Panc1 (cell line): Measurements from ENCODE around the gene FAM193A. TPM values are rescaled to one million over a fixed set of nuclear protein-coding genes. Genes with fewer than 3 reads are reported as not detected.

Experiments
- ATAC-seq: fragments of 200-7000 bp; cut with Tn5 transposase; 2 replicates; pipeline ENCODE4 v1.9.1; 2020; ENCODE audit warnings: mild to moderate bottlenecking, moderate library complexity
- BruUV-seq: library from RNA; stranded (reverse); fragments of 400-500 nt; replicated peaks from 2 replicates; lab custom pipeline; 2021; lab: Mats Ljungman, UMichigan
- CTCF ChIA-PET: fragments of 300-600 bp; sonication (Branson Sonifier 250); formaldehyde crosslinking; loops from one replicate; lab custom pipeline; 2022; ENCODE audit warnings: antibody characterized with exemption; lab: Charles Lee
- POLR2A ChIA-PET: fragments of 300-600 bp; sonication (Branson Sonifier 250); formaldehyde crosslinking; loops from one replicate; lab custom pipeline; 2022; ENCODE audit warnings: antibody characterized with exemption; lab: Charles Lee
- DNase-seq: peaks from one replicate; pipeline ENCODE4 v3.0.0-alpha.2; 2010; ENCODE audit warnings: low read depth, low spot score
- H3K27ac ChIP-seq: 2 replicates; pipeline ENCODE4 v1.5.1; 2011; ENCODE audit warnings: mild to moderate bottlenecking, low read length, inconsistent platforms
- H3K27me3 ChIP-seq: fragments of 200-500 bp; sonication (Bioruptor generic); 2 replicates; pipeline ENCODE4 v1.6.0; 2014; ENCODE audit warnings: low read length, inconsistent platforms; ENCODE audit not compliant: control insufficient read depth, insufficient read depth
- H3K36me3 ChIP-seq: fragments of 200-500 bp; sonication (Bioruptor generic); 2 replicates; pipeline ENCODE4 v1.5.1; 2014; ENCODE audit warnings: inconsistent platforms, mild to moderate bottlenecking, low read length, moderate library complexity; ENCODE audit not compliant: control insufficient read depth, insufficient read depth
- H3K4me1 ChIP-seq: 2 replicates; pipeline ENCODE4 v1.5.1; 2011; ENCODE audit warnings: inconsistent platforms, mild to moderate bottlenecking, low read length, moderate library complexity; ENCODE audit not compliant: control insufficient read depth, insufficient read depth
- H3K4me3 ChIP-seq, 2 experiments: 2 replicates each; pipeline ENCODE4 v1.5.1; 2011 to 2012; ENCODE audit warnings: low read depth in 2 of 2, low read length in 2 of 2, mild to moderate bottlenecking in 2 of 2, inconsistent platforms in 1 of 2, moderate library complexity in 1 of 2
- H3K9me3 ChIP-seq: fragments of 200-500 bp; sonication (Bioruptor generic); 2 replicates; pipeline ENCODE4 v1.5.1; 2014; ENCODE audit warnings: low read depth, mild to moderate bottlenecking, inconsistent platforms, low read length, moderate library complexity; ENCODE audit not compliant: control insufficient read depth, insufficient read depth
- POLR2AphosphoS5 ChIP-seq: IDR thresholded peaks from 2 replicates; pipeline ENCODE4 v1.6.1; 2012; ENCODE audit warnings: mild to moderate bottlenecking, low read depth, low read length, moderate library complexity
- REST ChIP-seq, 2 experiments: IDR thresholded peaks; 2 replicates each; pipeline ENCODE4 v1.6.1; 2011 to 2012; ENCODE audit warnings: low read depth in 2 of 2, control low read depth in 1 of 2, low read length in 1 of 2, mild to moderate bottlenecking in 1 of 2, moderate library complexity in 1 of 2; ENCODE audit not compliant: insufficient read depth in 1 of 2
- SIN3A ChIP-seq: IDR thresholded peaks from 2 replicates; pipeline ENCODE4 v1.6.1; 2012; ENCODE audit warnings: low read depth, mild to moderate bottlenecking, low read length, moderate library complexity, borderline replicate concordance; ENCODE audit not compliant: insufficient read depth
- TCF7L2 ChIP-seq: IDR thresholded peaks from 2 replicates; pipeline ENCODE4 v1.6.1; 2011; ENCODE audit warnings: mild to moderate bottlenecking, low read depth, low read length, inconsistent platforms
- in situ Hi-C: cut with HindIII; loops from 2 replicates; pipeline ENCODE4 v1.10.0; 2016; ENCODE audit warnings: low sequenced_read_pairs, low pct_unique_long_range_greater_than_20kb
- intact Hi-C: fragments of 100-400 bp; cut with micrococcal nuclease; formaldehyde crosslinking; loops from one replicate; pipeline ENCODE4 v1.10.0; 2022; ENCODE audit not compliant: unreplicated experiment
- total RNA-seq: library from RNA; stranded (reverse); gene quantifications from one replicate; pipeline ENCODE4 v1.2.1, GENCODE V29; 2021; ENCODE audit not compliant: unreplicated experiment
- TF ChIP-seq, protein P1 (sequence below): fragments of 450-650 bp; IDR thresholded peaks from 2 replicates; pipeline ENCODE4 v1.5.1; 2017; ENCODE audit warnings: mild to moderate bottlenecking

The FAM193A gene
- total RNA-seq, 1 experiment from 2014 or later = 25.7 TPM

- no peaks in the 10 kb centered on the region for H3K4me1 ChIP-seq
- in situ Hi-C loops (no loop called here), intact Hi-C loops (no loop called here)
- ChIA-PET POLR2A (no interaction called here), CTCF (no interaction called here)
- H3K27me3 ChIP-seq = no peaks in the 10 kb centered on the region
- H3K4me3 ChIP-seq = no peak overlapping the region
- DNase-seq (no peak), ATAC-seq (no peak)
- no peaks in the 10 kb centered on the region for H3K9me3 ChIP-seq
- no peak overlapping the region for H3K27ac ChIP-seq
- TF ChIP-seq POLR2AphosphoS5 (no peak), TCF7L2 (no peak), REST (IDR thresholded peaks at IDR 0.05; ENCODE audit: insufficient read depth in 1 of 2, low read depth in 2 of 2, low read length in 1 of 2) (no peak), SIN3A (no peak)
- TF ChIP-seq, protein P1, sequence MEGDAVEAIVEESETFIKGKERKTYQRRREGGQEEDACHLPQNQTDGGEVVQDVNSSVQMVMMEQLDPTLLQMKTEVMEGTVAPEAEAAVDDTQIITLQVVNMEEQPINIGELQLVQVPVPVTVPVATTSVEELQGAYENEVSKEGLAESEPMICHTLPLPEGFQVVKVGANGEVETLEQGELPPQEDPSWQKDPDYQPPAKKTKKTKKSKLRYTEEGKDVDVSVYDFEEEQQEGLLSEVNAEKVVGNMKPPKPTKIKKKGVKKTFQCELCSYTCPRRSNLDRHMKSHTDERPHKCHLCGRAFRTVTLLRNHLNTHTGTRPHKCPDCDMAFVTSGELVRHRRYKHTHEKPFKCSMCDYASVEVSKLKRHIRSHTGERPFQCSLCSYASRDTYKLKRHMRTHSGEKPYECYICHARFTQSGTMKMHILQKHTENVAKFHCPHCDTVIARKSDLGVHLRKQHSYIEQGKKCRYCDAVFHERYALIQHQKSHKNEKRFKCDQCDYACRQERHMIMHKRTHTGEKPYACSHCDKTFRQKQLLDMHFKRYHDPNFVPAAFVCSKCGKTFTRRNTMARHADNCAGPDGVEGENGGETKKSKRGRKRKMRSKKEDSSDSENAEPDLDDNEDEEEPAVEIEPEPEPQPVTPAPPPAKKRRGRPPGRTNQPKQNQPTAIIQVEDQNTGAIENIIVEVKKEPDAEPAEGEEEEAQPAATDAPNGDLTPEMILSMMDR = no peak
- H3K36me3 ChIP-seq = no peaks in the 10 kb centered on the region
- BruUV-seq = no TSS peak
Observed at GRCh38 chr4:2714918-2715317, 178.5 kb downstream of the FAM193A start.

- POLR2A ChIA-PET = no interaction called here
- no peak for ATAC-seq
- no peaks in the 10 kb centered on the region for H3K36me3 ChIP-seq
- no peaks in the 10 kb centered on the region for H3K9me3 ChIP-seq
- H3K4me3 ChIP-seq = no peak overlapping the region
- no TSS peak for BruUV-seq
- TF ChIP-seq TCF7L2 = no peak
- no peak for DNase-seq
- CTCF ChIA-PET = no interaction called here
- intact Hi-C loops = no loop called here
- no peaks in the 10 kb centered on the region for H3K4me1 ChIP-seq
- in situ Hi-C loops = no loop called here
- no peaks in the 10 kb centered on the region for H3K27me3 ChIP-seq
- H3K27ac ChIP-seq = no peak overlapping the region
Observed at GRCh38 chr4:2715426-2715825, 179.0 kb downstream of the FAM193A start.

DNA sequence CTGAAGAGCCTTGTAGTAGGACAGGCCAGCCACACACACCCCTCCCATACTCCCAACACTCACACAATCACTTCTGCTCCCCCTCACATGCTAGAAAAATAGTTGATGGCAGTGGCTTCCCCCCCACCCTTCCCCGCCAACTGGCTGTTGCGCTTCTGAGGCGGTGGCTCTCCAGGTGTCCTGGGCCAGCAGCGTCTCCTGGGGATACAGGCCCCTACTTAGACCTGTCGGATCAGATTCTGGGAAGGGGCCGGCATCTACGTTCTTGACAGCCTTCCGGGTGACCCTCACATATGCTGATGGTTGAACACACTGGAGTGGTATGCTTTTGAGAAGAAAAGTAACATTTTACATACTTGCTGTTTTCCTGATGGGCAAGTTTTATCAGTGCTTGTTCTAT, 179.8 kb downstream of the FAM193A start:
- Histone ChIP-seq H3K36me3 (no peaks in the 10 kb centered on the region; the same call in 1 of the 2 replicates), H3K4me3 (no peak overlapping the region), H3K4me1 (no peaks in the 10 kb centered on the region), H3K27ac (no peak overlapping the region), H3K9me3 (no peaks in the 10 kb centered on the region), H3K27me3 (no peaks in the 10 kb centered on the region)
- ATAC-seq (no peak), DNase-seq (no peak)
- in situ Hi-C loops (no loop called here), intact Hi-C loops (no loop called here)
- TF ChIP-seq SIN3A (no peak), REST (IDR thresholded peaks at IDR 0.05; ENCODE audit: insufficient read depth in 1 of 2, low read depth in 2 of 2, low read length in 1 of 2) (no peak), TCF7L2 (no peak), POLR2AphosphoS5 (no peak)
- TF ChIP-seq, protein P1 = no peak
- ChIA-PET POLR2A (no interaction called here), CTCF (no interaction called here)
- BruUV-seq = no TSS peak
